Spleen (tissue), 7 donors: ENCODE results near the gene LMLN.

Experiments used
- POLR2AphosphoS5 ChIP-seq, 3 donors: sonication (generic); formaldehyde crosslinking; IDR thresholded peaks; one replicate each; pipeline ENCODE4 v1.5.1; 2017; ENCODE audit warnings: antibody characterized with exemption in 3 of 3
- TF ChIP-seq, protein P1 (sequence below), 11 experiments: fragments of 200-600 bp in 7 of 11; fragments of 450-650 bp in 4 of 11; sonication (generic) in 4 of 11; IDR thresholded peaks in 8 of 11; conservative IDR thresholded peaks in 3 of 11; 1 replicate in 7 of 11; 2 replicates in 4 of 11; pipeline versions ENCODE4 v1.4.0 to v1.8.0; 2016 to 2021; ENCODE audit warnings: antibody characterized with exemption in 11 of 11, inconsistent platforms in 4 of 11, mild to moderate bottlenecking in 1 of 11
- donor health status: DM: no; HTN: no; CAD: no; lungs with moderate emphysema.
- donor health status: DM: no; HTN: no; CAD: no.
- donor health status: DM: no; HTN: no; CAD: no.

DNA sequence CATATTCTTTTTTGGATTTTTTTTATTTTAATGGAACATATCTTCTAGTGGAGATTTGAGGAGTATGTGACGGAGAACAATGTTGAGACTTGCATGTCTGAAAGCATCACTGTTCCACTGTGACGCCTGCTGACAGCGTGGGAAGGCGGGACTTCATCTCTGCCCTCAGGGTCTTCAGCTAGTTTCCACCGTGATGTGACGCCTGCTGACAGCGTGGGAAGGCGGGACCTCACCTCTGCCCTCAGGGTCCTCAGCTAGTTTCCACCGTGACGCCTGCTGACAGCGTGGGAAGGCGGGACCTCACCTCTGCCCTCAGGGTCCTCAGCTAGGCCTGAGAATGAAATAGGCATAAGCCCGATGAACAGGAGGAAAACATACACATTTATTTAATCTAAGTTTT lies 70.7 kb downstream of the LMLN start:
- no peak for TF ChIP-seq POLR2AphosphoS5 (IDR thresholded peaks at IDR 0.05)
- TF ChIP-seq, protein P1, sequence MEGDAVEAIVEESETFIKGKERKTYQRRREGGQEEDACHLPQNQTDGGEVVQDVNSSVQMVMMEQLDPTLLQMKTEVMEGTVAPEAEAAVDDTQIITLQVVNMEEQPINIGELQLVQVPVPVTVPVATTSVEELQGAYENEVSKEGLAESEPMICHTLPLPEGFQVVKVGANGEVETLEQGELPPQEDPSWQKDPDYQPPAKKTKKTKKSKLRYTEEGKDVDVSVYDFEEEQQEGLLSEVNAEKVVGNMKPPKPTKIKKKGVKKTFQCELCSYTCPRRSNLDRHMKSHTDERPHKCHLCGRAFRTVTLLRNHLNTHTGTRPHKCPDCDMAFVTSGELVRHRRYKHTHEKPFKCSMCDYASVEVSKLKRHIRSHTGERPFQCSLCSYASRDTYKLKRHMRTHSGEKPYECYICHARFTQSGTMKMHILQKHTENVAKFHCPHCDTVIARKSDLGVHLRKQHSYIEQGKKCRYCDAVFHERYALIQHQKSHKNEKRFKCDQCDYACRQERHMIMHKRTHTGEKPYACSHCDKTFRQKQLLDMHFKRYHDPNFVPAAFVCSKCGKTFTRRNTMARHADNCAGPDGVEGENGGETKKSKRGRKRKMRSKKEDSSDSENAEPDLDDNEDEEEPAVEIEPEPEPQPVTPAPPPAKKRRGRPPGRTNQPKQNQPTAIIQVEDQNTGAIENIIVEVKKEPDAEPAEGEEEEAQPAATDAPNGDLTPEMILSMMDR (IDR thresholded peaks at IDR 0.05 in 8 of 11, conservative IDR thresholded peaks at IDR 0.05 in 3 of 11): no peak
